Measurements from ENCODE around the gene FAM50A. TPM values are rescaled to one million over a fixed set of nuclear protein-coding genes. Genes with fewer than 3 reads are reported as not detected.
A peak's percentile ranks its signal among the peaks of the same experiment; 100 is the strongest.

FAM50A gene
- total RNA-seq, 2 experiments from 2014 or later = 59.2 to 70.3 TPM

GRCh38 chrX:154478728-154479622 is 35.0 kb downstream of the FAM50A start, which contains the start of gene LAGE3:
LAGE3 (minus strand) TSS chrX:154479281; CDS start chrX:154478915, 366 bp downstream.
- H3K27me3 Mint-ChIP-seq = no peaks in the 10 kb centered on the region
- POLR2A ChIA-PET = interaction anchor here (1.0 to 3.9 kb wide), 5 partner anchors 8 to 81 kb away, joined by 3 to 15 read pairs (median 4); partner anchors contain the start of genes SLC10A3 and UBL4A
- H3K4me3 Mint-ChIP-seq = peak within 1 kb of the TSS; percentile 85
- H3K4me1 Mint-ChIP-seq = peaks cover 13% of the 10 kb centered on the region
- H3K36me3 Mint-ChIP-seq = peaks cover 4% of the 10 kb centered on the region
- ATAC-seq (ENCODE audit: low read depth) = peak; percentile 94
- H3K9me3 Mint-ChIP-seq = no peaks in the 10 kb centered on the region
- peak within 1 kb of the TSS; percentile 94 for H3K27ac Mint-ChIP-seq
- peak; percentile 98 for DNase-seq

- Mint-ChIP-seq H3K27ac (no peak overlapping the region), H3K9me3 (no peaks in the 10 kb centered on the region), H3K27me3 (no peaks in the 10 kb centered on the region), H3K4me3 (no peak overlapping the region), H3K36me3 (peaks cover 4% of the 10 kb centered on the region), H3K4me1 (peaks cover 13% of the 10 kb centered on the region)
- no peak for DNase-seq
- ATAC-seq (ENCODE audit: low read depth) = no peak
- POLR2A ChIA-PET = interaction anchor here (0.7 to 2.9 kb wide), 2 partner anchors 9 to 35 kb away, joined by 5 to 15 read pairs; partner anchors contain the start of genes FAM3A and SLC10A3
These were observed 37.3 kb downstream of the FAM50A start for GRCh38 chrX:154481195-154481594.

- Mint-ChIP-seq H3K27me3 (no peaks in the 10 kb centered on the region), H3K36me3 (peaks cover 4% of the 10 kb centered on the region), H3K4me1 (peaks cover 10% of the 10 kb centered on the region), H3K27ac (peak overlapping the region; percentile 36), H3K9me3 (no peaks in the 10 kb centered on the region), H3K4me3 (no peak overlapping the region)
- no peak for ATAC-seq (ENCODE audit: low read depth)
- DNase-seq = no peak
- POLR2A ChIA-PET = interaction anchor here (0.9 to 2.9 kb wide), 2 partner anchors 8 to 70 kb away, joined by 3 to 15 read pairs; partner anchors contain the start of gene SLC10A3
These were observed 38.1 kb downstream of the FAM50A start for GRCh38 chrX:154481911-154482601.

- POLR2A ChIA-PET = interaction anchor here (0.9 kb wide), 1 partner anchor 71 kb away, joined by 3 read pairs; no protein-coding TSS in a partner anchor
- no peak for DNase-seq
- Mint-ChIP-seq H3K4me3 (no peak overlapping the region), H3K27ac (no peak overlapping the region), H3K4me1 (peaks cover 8% of the 10 kb centered on the region), H3K9me3 (no peaks in the 10 kb centered on the region), H3K36me3 (peaks cover 4% of the 10 kb centered on the region), H3K27me3 (no peaks in the 10 kb centered on the region)
- ATAC-seq (ENCODE audit: low read depth) = no peak
These were observed 38.8 kb downstream of the FAM50A start for GRCh38 chrX:154482786-154483185.

DNA sequence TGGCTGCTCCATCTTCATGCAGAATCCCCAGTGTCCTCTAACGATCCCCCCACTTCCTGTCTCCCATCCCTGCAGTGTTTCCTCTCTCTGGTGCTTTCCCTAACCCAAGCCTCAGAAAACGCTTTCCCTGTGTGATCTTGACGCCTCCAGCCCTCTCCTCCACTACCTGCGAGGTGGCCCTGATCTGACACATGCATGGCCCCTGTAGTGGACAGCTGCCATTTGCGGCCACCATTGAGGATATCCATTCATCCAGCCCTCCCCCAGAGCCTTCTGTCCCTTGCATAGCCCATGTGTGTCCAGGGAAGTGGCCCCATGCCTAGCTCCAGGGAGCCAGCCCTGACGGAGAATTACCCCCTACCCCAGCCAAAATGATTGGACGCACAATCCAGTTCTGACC is 39.4 kb downstream of the FAM50A start:
- Mint-ChIP-seq H3K36me3 (peaks cover 4% of the 10 kb centered on the region), H3K4me3 (no peak overlapping the region), H3K27me3 (no peaks in the 10 kb centered on the region), H3K4me1 (peaks cover 8% of the 10 kb centered on the region), H3K27ac (no peak overlapping the region), H3K9me3 (no peaks in the 10 kb centered on the region)
- DNase-seq (no peak), ATAC-seq (ENCODE audit: low read depth) (no peak)
- POLR2A ChIA-PET = interaction anchor here (0.9 kb wide), 1 partner anchor 71 kb away, joined by 3 read pairs; no protein-coding TSS in a partner anchor

GRCh38 chrX:154484255-154485149 is 40.6 kb downstream of the FAM50A start:
- Mint-ChIP-seq H3K27me3 (no peaks in the 10 kb centered on the region), H3K9me3 (no peaks in the 10 kb centered on the region), H3K4me3 (peak overlapping the region; percentile 22), H3K4me1 (peaks cover 11% of the 10 kb centered on the region), H3K36me3 (peaks cover 4% of the 10 kb centered on the region), H3K27ac (no peak overlapping the region)
- no peak for DNase-seq
- POLR2A ChIA-PET = interaction anchor here (1.5 kb wide), 1 partner anchor 86 kb away, joined by 7 read pairs; the partner anchor contains the start of gene RPL10
- no peak for ATAC-seq (ENCODE audit: low read depth)

GRCh38 chrX:154485150-154486051 is 41.5 kb downstream of the FAM50A start:
- POLR2A ChIA-PET = interaction anchor here (0.8 to 2.9 kb wide), 7 partner anchors 9 to 87 kb away, joined by 3 to 15 read pairs (median 5); partner anchors contain the start of gene RPL10

GRCh38 chrX:154486052-154486395 is 42.1 kb downstream of the FAM50A start:
- ATAC-seq (ENCODE audit: low read depth) (peak; percentile 9), DNase-seq (peak; percentile 66)
- POLR2A ChIA-PET = interaction anchor here (0.8 to 2.9 kb wide), 9 partner anchors 9 to 115 kb away, joined by 3 to 15 read pairs (median 4); partner anchors contain the start of genes FAM3A and RPL10
- Mint-ChIP-seq H3K4me1 (peaks cover 11% of the 10 kb centered on the region), H3K4me3 (no peak overlapping the region), H3K9me3 (no peaks in the 10 kb centered on the region), H3K36me3 (peaks cover 6% of the 10 kb centered on the region), H3K27me3 (no peaks in the 10 kb centered on the region), H3K27ac (no peak overlapping the region)

More at GRCh38 chrX:154485150-154486051, 41.5 kb downstream of the FAM50A start:
- Mint-ChIP-seq H3K9me3 (no peaks in the 10 kb centered on the region), H3K4me3 (peak overlapping the region; percentile 64), H3K4me1 (peaks cover 11% of the 10 kb centered on the region), H3K27me3 (no peaks in the 10 kb centered on the region), H3K27ac (peak overlapping the region; percentile 38), H3K36me3 (peaks cover 6% of the 10 kb centered on the region)
- DNase-seq (no peak), ATAC-seq (ENCODE audit: low read depth) (no peak)

DNA sequence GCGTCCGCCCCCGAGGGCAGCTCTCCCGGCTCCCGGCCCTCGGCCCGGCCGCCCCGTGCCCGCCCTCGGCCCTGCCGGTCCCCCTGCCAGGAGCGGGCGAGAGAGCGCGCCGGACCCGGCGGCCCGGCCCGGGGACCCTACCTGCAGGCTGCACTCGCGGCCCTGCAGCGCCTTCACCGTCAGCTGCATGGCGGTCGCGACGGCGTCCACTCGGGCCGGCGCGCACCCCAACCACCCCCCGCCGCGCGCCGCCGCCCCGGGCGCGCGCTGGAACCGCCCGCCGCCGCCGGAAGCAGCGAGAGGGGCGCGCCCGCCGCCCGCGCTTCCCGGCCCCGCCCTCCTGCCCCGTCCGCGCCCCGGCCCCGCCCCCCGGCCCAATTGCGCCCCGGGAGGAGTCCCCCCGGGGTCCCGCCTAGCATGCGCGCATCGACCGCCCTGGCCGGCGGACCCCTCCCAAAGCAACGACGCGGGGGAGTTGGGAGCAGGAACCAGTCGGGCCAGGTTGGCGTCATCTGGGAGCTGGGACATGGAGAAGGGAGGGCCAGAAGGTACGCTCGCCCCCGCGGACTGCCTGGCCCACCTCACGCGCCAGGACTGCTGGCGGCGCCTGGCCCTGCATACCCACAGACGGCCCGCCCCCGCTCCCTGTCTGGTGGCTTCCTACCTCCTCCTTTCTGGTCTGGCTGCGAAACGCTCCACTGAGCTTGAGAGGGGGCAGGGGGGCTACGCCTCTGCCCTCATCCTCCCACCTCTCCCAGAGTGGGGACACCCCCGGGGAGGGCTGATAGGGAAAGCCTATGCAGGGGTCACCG is 42.7 kb downstream of the FAM50A start, which contains the start of gene UBL4A:
Gene UBL4A (minus strand): TSS at position 220 of the 812 bp plus-strand sequence. CDS start 31 bp downstream, at position 189.
- peaks cover 6% of the 10 kb centered on the region for H3K36me3 Mint-ChIP-seq
- ATAC-seq (ENCODE audit: low read depth) = peak; percentile 16
- H3K27me3 Mint-ChIP-seq = no peaks in the 10 kb centered on the region
- H3K4me3 Mint-ChIP-seq = peak within 1 kb of the TSS; percentile 78
- DNase-seq = peak; percentile 79
- POLR2A ChIA-PET = interaction anchor here (0.8 to 2.9 kb wide), 13 partner anchors 10 to 116 kb away, joined by 3 to 15 read pairs (median 4); partner anchors contain the start of genes FAM3A, IKBKG and RPL10
- peaks cover 9% of the 10 kb centered on the region for H3K4me1 Mint-ChIP-seq
- H3K9me3 Mint-ChIP-seq = no peaks in the 10 kb centered on the region
- peak within 1 kb of the TSS; percentile 89 for H3K27ac Mint-ChIP-seq

DNA sequence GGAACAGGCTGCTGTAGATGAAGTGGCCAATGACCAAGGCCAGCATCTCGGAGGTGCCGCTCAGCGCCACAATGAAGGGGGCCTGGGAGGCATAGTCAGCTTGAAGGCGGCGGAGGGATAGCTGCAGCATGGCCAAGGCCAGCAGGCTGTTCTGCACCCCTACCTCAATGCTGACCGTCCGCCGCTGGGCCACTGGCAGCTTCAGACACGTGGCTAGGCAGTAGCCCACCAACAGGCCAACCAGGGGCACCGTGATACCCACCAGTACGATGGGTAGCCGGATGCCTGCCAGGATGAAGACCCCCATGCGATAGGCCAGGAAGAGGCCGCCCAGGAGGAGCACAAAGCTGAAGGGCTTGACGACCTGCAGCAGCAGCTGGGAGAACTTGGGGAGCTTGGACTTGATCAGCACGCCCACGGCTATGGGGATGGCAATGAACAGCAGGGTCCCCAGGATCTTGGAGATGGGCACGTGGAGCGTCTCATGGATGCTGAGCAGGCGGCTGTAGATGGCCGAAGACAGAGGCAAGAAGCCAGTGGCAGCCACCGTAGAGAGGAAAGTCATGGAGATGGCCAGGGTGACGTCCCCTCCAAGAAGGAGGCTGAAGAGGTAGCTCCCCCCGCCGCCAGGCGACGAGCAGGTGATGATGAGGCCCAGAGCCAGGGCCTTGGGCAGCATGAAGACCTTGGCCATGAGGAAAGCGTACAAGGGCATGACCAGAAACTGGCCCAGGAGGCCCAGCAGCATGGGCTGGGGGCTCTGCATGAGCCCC is 43.8 kb downstream of the FAM50A start:
- peaks cover 6% of the 10 kb centered on the region for H3K36me3 Mint-ChIP-seq
- H3K4me3 Mint-ChIP-seq = peak overlapping the region; percentile 78
- POLR2A ChIA-PET = interaction anchor here (0.9 to 2.9 kb wide), 7 partner anchors 11 to 89 kb away, joined by 3 to 15 read pairs (median 5); partner anchors contain the start of genes IKBKG and RPL10
- DNase-seq = no peak
- no peaks in the 10 kb centered on the region for H3K9me3 Mint-ChIP-seq
- H3K4me1 Mint-ChIP-seq = peaks cover 10% of the 10 kb centered on the region
- ATAC-seq (ENCODE audit: low read depth) = no peak
- peak overlapping the region; percentile 70 for H3K27ac Mint-ChIP-seq
- no peaks in the 10 kb centered on the region for H3K27me3 Mint-ChIP-seq

Data from activated naive CD8-positive, alpha-beta T cell treated with anti-CD3 and anti-CD28 coated beads, Interleukin-2, amount 10 ng/mL, durations not matched to agents 7 days and 5 days (primary cell).